ENCODE results near the gene SIGLEC11.

The SIGLEC11 gene

GRCh38 chr19:50003810-50004419 is 42.9 kb upstream of the SIGLEC11 start:
- no peaks in the 10 kb centered on the region for H3K9me3 ChIP-seq (ENCODE audit: control insufficient read depth, insufficient read depth, low read depth, low read length)
- ChIA-PET POLR2A (interaction anchor here (0.5 to 1.1 kb wide), 5 partner anchors 8 to 74 kb away, joined by 3 to 7 read pairs (median 3); partner anchors contain the start of genes NUP62, VRK3 and ZNF473), CTCF (interaction anchor here (0.6 to 1.5 kb wide), 3 partner anchors 11 to 67 kb away, joined by 3 to 4 read pairs (median 3); no protein-coding TSS in a partner anchor)
- peak overlapping the region; percentile 54 for H3K27ac ChIP-seq (ENCODE audit: extremely low read depth, low read depth, low read length)
- peaks cover 24 to 88% of the 10 kb centered on the region in 2 experiments for H3K36me3 ChIP-seq (ENCODE audit: control insufficient read depth in 2 of 2, insufficient read depth in 1 of 2, low read length in 2 of 2)
- H3K4me3 ChIP-seq (ENCODE audit: low read depth, low read length), result no peak overlapping the region
- H3K4me1 ChIP-seq (ENCODE audit: control insufficient read depth, insufficient read depth, low read length), result peaks cover 5% of the 10 kb centered on the region; the same call in 1 of the 2 replicates
- no peak for TF ChIP-seq ZNF292 (tag by site-specific recombination; IDR thresholded peaks at IDR 0.05; ENCODE audit: borderline replicate concordance, low read depth)
- no peak for TF ChIP-seq ZSCAN4 (tag by site-specific recombination; IDR thresholded peaks at IDR 0.05)
- TF ChIP-seq, protein P1, sequence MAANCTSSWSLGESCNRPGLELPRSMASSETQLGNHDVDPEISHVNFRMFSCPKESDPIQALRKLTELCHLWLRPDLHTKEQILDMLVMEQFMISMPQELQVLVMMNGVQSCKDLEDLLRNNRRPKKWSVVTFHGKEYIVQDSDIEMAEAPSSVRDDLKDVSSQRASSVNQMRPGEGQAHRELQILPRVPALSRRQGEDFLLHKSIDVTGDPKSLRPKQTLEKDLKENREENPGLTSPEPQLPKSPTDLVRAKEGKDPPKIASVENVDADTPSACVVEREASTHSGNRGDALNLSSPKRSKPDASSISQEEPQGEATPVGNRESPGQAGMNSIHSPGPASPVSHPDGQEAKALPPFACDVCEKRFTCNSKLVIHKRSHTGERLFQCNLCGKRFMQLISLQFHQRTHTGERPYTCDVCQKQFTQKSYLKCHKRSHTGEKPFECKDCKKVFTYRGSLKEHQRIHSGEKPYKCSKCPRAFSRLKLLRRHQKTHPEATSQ (tag by site-specific recombination; IDR thresholded peaks at IDR 0.05), result no peak
- TF ChIP-seq ZNF747 (tag by site-specific recombination; IDR thresholded peaks at IDR 0.05), result no peak
- TF ChIP-seq ZNF10 (tag by site-specific recombination; IDR thresholded peaks at IDR 0.05), result no peak
- TF ChIP-seq, protein P2, sequence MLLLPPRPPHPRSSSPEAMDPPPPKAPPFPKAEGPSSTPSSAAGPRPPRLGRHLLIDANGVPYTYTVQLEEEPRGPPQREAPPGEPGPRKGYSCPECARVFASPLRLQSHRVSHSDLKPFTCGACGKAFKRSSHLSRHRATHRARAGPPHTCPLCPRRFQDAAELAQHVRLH (tag by site-specific recombination; IDR thresholded peaks at IDR 0.05), result no peak
- TF ChIP-seq ZNF561 (tag by site-specific recombination; IDR thresholded peaks at IDR 0.05; ENCODE audit: borderline replicate concordance), result no peak
- TF ChIP-seq ZNF223 (tag by site-specific recombination; IDR thresholded peaks at IDR 0.05), result no peak
- no peak for TF ChIP-seq ZNF362 (tag by site-specific recombination; IDR thresholded peaks at IDR 0.05)
- no peak for TF ChIP-seq SETDB1 (IDR thresholded peaks at IDR 0.05; ENCODE audit: insufficient read length, low read length)
- TF ChIP-seq, protein P3, sequence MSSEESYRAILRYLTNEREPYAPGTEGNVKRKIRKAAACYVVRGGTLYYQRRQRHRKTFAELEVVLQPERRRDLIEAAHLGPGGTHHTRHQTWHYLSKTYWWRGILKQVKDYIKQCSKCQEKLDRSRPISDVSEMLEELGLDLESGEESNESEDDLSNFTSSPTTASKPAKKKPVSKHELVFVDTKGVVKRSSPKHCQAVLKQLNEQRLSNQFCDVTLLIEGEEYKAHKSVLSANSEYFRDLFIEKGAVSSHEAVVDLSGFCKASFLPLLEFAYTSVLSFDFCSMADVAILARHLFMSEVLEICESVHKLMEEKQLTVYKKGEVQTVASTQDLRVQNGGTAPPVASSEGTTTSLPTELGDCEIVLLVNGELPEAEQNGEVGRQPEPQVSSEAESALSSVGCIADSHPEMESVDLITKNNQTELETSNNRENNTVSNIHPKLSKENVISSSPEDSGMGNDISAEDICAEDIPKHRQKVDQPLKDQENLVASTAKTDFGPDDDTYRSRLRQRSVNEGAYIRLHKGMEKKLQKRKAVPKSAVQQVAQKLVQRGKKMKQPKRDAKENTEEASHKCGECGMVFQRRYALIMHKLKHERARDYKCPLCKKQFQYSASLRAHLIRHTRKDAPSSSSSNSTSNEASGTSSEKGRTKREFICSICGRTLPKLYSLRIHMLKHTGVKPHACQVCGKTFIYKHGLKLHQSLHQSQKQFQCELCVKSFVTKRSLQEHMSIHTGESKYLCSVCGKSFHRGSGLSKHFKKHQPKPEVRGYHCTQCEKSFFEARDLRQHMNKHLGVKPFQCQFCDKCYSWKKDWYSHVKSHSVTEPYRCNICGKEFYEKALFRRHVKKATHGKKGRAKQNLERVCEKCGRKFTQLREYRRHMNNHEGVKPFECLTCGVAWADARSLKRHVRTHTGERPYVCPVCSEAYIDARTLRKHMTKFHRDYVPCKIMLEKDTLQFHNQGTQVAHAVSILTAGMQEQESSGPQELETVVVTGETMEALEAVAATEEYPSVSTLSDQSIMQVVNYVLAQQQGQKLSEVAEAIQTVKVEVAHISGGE (tag by site-specific recombination; conservative IDR thresholded peaks at IDR 0.05; ENCODE audit: low read depth), result no peak
- TF ChIP-seq ZNF600 (tag by site-specific recombination; IDR thresholded peaks at IDR 0.05), result no peak
- TF ChIP-seq ZNF184 (tag by site-specific recombination; IDR thresholded peaks at IDR 0.05), result no peak
- no peak for TF ChIP-seq ZNF112 (tag by site-specific recombination; IDR thresholded peaks at IDR 0.05)
- TF ChIP-seq, protein P4, sequence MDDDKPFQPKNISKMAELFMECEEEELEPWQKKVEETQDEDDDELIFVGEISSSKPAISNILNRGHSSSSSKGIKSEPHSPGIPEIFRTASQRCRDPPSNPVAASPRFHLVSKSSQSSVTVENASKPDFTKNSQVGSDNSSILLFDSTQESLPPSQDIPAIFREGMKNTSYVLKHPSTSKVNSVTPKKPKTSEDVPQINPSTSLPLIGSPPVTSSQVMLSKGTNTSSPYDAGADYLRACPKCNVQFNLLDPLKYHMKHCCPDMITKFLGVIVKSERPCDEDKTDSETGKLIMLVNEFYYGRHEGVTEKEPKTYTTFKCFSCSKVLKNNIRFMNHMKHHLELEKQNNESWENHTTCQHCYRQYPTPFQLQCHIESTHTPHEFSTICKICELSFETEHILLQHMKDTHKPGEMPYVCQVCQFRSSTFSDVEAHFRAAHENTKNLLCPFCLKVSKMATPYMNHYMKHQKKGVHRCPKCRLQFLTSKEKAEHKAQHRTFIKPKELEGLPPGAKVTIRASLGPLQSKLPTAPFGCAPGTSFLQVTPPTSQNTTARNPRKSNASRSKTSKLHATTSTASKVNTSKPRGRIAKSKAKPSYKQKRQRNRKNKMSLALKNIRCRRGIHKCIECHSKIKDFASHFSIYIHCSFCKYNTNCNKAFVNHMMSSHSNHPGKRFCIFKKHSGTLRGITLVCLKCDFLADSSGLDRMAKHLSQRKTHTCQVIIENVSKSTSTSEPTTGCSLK (tag by site-specific recombination; IDR thresholded peaks at IDR 0.05), result no peak
- TF ChIP-seq, protein P5, sequence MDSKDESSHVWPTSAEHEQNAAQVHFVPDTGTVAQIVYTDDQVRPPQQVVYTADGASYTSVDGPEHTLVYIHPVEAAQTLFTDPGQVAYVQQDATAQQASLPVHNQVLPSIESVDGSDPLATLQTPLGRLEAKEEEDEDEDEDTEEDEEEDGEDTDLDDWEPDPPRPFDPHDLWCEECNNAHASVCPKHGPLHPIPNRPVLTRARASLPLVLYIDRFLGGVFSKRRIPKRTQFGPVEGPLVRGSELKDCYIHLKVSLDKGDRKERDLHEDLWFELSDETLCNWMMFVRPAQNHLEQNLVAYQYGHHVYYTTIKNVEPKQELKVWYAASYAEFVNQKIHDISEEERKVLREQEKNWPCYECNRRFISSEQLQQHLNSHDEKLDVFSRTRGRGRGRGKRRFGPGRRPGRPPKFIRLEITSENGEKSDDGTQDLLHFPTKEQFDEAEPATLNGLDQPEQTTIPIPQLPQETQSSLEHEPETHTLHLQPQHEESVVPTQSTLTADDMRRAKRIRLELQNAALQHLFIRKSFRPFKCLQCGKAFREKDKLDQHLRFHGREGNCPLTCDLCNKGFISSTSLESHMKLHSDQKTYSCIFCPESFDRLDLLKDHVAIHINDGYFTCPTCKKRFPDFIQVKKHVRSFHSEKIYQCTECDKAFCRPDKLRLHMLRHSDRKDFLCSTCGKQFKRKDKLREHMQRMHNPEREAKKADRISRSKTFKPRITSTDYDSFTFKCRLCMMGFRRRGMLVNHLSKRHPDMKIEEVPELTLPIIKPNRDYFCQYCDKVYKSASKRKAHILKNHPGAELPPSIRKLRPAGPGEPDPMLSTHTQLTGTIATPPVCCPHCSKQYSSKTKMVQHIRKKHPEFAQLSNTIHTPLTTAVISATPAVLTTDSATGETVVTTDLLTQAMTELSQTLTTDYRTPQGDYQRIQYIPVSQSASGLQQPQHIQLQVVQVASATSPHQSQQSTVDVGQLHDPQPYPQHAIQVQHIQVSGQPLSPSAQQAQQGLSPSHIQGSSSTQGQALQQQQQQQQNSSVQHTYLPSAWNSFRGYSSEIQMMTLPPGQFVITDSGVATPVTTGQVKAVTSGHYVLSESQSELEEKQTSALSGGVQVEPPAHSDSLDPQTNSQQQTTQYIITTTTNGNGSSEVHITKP (tag by site-specific recombination; IDR thresholded peaks at IDR 0.05), result peak; percentile 92
- no peak for TF ChIP-seq ZFP41 (tag by site-specific recombination; IDR thresholded peaks at IDR 0.05; ENCODE audit: borderline replicate concordance)
- TF ChIP-seq ZEB2 (tag by site-specific recombination; IDR thresholded peaks at IDR 0.05), result no peak
- TF ChIP-seq, protein P6, sequence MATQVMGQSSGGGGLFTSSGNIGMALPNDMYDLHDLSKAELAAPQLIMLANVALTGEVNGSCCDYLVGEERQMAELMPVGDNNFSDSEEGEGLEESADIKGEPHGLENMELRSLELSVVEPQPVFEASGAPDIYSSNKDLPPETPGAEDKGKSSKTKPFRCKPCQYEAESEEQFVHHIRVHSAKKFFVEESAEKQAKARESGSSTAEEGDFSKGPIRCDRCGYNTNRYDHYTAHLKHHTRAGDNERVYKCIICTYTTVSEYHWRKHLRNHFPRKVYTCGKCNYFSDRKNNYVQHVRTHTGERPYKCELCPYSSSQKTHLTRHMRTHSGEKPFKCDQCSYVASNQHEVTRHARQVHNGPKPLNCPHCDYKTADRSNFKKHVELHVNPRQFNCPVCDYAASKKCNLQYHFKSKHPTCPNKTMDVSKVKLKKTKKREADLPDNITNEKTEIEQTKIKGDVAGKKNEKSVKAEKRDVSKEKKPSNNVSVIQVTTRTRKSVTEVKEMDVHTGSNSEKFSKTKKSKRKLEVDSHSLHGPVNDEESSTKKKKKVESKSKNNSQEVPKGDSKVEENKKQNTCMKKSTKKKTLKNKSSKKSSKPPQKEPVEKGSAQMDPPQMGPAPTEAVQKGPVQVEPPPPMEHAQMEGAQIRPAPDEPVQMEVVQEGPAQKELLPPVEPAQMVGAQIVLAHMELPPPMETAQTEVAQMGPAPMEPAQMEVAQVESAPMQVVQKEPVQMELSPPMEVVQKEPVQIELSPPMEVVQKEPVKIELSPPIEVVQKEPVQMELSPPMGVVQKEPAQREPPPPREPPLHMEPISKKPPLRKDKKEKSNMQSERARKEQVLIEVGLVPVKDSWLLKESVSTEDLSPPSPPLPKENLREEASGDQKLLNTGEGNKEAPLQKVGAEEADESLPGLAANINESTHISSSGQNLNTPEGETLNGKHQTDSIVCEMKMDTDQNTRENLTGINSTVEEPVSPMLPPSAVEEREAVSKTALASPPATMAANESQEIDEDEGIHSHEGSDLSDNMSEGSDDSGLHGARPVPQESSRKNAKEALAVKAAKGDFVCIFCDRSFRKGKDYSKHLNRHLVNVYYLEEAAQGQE (tag by site-specific recombination; IDR thresholded peaks at IDR 0.05), result no peak

Data from HEK293 (cell line).